Stimulated activated CD8-positive, alpha-beta memory T cell treated with anti-CD3 and anti-CD28 coated beads, Interleukin-4, amount 100 ng/mL, for 24 hours (primary cell): ENCODE results near the gene ZNF681.
"Not testable (repeated sequence)": the region's sequence is repeated elsewhere in the genome, so short reads cannot be mapped to it uniquely, and the experiment has no call there.

Experiments used
- DNase-seq: peaks from one replicate; pipeline ENCODE4 v3.0.0-alpha.2; 2020; ENCODE audit warnings: low read depth

Gene ZNF681

DNA sequence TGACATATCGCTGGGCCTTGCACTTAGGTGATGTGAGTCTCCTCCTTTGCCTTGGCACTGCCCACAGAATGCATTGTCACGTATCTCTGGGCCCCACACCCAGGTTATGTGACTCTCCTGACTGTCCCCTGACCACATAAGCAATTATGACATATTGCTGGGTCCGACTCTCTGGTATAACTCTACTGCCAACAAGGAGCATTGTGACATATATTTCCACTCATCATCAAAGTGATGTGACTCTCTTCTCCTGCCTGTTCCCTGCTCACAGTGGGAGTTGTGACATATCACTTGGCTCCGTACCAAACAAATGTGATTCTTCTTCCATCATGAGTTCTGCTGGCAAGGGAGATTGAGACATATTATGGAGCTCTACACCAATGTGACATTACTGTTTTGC is 15.4 kb upstream of the ZNF681 start:
- no peak for DNase-seq

- DNase-seq, result no peak
Measured at GRCh38 chr19:23772675-23773063, 14.0 kb upstream of the ZNF681 start.

GRCh38 chr19:23771761-23772674 is 13.3 kb upstream of the ZNF681 start:
- DNase-seq, result no peak

DNA sequence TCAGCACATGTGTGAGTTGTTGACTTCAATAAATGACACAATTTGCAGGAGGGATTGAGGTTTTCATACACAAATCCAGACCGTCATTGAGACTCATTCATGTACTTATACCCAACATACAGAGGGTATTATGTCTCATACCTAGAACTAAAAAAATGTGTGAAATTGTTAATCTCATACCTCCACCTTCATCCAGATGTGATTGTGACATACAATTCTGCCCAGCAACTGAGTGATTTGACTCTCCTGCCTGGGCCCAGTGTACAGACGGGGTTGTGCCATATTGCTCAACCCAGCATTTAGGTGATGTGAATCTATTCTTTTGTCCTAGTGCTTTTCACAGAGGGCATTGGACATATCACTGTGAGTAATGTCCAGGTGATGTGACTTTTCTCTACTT is 12.6 kb upstream of the ZNF681 start:
- DNase-seq, result no peak

- DNase-seq, result no peak
Measured at GRCh38 chr19:23770672-23771250, 12.1 kb upstream of the ZNF681 start.

DNA sequence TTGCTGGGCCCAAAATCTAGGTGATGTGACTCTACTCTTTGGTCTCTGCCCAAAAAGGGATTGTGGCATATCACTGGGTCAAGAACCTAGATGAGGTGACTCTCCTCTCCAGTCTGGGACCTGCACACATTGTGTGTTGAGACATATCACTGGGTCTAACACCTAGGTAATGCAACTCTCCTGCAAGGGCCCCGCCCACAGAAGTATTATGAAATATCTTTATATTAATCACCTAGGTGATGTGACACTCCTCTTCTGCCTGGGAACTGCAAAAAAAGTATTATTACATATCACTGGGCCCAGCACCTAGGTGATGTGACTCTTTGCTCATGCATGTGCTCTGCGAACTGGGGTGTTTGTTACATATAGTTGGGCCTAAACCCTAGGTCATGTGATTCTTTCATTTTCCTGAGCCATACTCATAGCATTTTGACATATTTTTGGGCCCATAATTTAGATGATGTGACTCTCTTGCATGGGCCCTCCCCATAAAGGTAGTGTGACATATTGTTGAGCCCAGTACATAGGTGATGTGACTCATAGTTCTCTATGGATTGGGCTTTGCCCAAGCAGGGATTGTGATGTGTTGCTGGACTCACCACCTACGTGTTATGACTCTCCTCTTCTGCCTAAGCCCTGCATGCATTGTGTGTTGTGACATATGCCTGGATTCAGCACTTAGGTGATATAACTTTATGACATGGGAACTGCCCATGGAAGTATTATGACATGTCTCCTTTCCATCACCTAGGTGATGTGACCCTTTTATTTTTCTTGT is 11.2 kb upstream of the ZNF681 start:
- no peak for DNase-seq

DNA sequence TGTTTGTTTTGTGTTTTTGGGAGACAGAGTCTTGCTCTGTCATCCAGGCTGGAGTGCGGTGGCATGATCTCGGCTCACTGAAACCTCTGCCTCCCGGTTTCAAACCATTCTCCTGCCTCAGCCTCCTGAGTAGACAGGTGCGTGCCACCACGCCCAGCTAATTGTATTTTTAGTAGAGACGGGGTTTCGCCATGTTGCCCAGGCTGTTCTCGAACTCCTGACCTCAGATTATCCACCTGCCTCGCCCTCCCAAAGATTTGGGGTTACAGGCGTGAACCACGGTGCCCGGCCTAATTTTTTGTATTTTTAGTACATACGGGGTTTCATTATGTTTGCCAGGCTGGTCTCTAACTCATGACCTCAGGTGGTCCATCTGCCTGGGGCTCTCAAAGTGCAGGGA is 8.3 kb upstream of the ZNF681 start:
- DNase-seq, result no peak

DNA sequence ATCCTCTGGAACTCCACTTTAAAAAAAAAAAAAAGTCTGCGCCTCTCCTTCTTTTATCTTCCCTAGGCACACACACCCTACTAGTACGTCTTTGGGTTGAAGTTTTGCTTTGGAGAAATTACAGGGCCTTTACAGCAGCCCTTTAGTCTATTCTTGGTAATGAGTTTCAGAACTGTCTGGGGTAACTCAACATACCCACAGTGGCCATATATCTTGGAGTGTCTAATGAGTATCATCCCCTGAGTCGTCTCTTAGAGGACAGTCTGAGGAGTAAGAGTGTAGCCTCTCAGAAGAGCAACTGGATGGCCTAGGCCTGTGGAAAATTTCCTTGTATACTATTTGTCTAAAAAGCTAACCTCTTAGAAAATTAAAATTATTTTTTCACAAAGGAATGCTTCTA is 6.1 kb upstream of the ZNF681 start:
- DNase-seq, result no peak

GRCh38 chr19:23762884-23763711 is 4.4 kb upstream of the ZNF681 start:
- DNase-seq, result peak; percentile 78

GRCh38 chr19:23762548-23762883 is 3.8 kb upstream of the ZNF681 start:
- DNase-seq, result no peak

- not testable (repeated sequence) for DNase-seq
Measured at GRCh38 chr19:23760326-23760725, 1.6 kb upstream of the ZNF681 start.

DNA sequence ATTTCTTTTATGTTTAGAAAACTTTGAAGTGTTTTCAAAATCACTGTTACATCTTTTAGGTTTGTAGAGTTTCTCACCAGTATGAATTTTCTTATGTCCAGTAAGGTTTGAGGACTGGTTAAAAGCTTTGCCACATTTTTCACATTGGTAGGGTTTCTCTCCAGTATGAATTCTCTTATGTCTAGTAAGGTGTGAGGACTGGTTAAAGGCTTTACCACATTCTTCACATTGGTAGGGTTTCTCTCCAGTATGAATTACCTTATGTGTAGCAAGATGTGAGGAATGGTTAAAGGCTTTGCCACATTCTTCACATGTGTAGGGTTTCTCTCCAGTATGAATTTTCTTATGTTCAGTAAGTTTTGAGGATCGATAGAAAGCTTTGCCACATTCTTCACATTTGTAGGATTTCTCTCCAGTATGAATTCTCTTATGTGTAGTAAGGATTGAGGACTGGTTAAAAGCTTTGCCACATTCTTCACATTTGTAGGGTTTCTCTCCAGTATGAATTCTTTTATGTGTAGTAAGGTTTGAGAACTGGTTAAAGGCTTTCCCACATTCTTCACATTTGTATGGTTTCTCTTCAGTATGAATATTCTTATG is 15.0 kb downstream of the ZNF681 start:
- DNase-seq, result not testable (repeated sequence)

GRCh38 chr19:23730729-23731465 is 27.8 kb downstream of the ZNF681 start:
- not testable (repeated sequence) for DNase-seq

- not testable (repeated sequence) for DNase-seq
Measured at GRCh38 chr19:23724161-23724560, 34.5 kb downstream of the ZNF681 start.

DNA sequence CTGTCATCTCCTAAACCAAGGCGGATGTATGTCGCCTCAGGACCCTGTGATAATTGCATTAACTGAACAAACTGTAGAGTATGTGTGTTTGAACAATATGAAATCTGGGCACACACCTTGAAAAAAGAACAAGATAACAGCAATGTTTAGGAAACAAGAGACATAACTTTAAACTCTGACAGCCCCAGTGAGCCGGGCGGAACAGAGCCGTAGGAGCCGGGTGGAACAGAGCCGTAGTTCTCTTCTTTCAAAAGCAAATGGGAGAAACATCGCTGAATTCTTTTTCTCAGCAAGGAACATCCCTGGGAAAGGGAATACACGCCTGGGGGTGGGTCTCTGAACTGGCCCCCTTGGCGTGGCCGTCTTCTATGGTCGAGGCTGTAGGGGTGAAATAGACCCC is 39.9 kb downstream of the ZNF681 start:
- no peak for DNase-seq

- DNase-seq, result no peak
Measured at GRCh38 chr19:23716792-23717191, 41.9 kb downstream of the ZNF681 start.

GRCh38 chr19:23709347-23709746 is 49.3 kb downstream of the ZNF681 start:
- no peak for DNase-seq

GRCh38 chr19:23706657-23707056 is 52.0 kb downstream of the ZNF681 start:
- no peak for DNase-seq

GRCh38 chr19:23699521-23699860 is 59.2 kb downstream of the ZNF681 start:
- no peak for DNase-seq

DNA sequence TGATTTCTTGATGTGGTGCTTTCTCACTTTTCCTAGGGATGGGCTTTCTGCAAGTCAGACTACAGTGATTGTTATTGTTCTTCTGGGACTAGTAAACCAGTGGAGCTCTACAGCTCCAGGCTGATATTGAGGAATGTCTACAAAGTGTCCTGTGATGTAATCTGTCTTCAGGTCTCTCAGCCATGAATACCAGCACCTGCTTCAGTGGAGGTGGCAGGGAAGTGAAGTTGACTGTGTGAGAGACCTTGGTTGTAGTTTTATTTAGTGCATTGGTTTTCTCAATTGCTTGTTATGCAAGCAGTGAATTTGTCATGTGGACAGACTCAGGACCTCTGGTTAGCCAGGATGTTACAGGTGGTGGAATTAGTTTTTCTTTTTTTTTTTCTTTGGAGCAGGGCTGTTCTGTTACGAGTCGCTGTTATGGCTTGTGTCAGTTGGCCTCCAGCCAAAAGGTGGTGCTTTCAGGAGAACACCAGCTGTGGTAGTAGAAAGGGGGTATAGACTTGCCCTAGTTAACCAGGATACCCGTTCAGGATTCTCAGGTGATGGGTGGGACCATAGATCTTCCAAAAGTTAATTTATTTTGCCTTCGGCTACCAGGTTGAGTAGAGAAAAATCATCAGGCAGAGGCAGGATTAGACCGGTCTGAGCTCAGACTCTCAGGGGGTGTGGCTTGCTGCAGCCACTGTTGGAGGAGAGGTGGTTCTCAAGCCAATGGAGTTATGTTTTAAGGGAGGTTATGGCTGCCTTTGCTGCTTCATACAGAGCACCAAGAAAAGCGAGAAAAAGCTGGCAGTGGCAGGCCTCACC is 59.8 kb downstream of the ZNF681 start:
- DNase-seq, result no peak
